Measurements from ENCODE around the gene WASL.

Gene WASL

DNA sequence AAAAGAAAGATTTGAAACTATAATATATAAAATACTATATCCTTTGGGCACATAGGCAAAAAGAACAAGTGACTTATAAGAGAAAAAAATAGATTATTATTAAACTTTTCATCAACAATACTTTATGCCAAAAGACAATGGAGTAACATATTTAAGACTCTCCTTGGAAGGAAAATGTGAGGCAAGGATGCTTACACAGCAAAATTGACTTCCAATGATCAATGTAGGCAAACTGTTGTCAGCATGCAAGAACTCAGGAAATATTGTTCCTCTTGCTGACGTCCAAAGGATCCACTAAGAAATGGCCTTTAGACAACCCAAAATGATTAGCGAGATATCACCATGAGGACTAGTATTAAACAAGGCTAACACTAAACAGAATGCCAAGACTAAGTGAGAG, 116.0 kb downstream of the WASL start:
- no peak for DNase-seq (ENCODE audit: low read depth in 3 of 3)
